Heart left ventricle (tissue), 16 donors: Measurements from ENCODE around the gene NPHP1. TPM values are rescaled to one million over a fixed set of nuclear protein-coding genes. Genes with fewer than 3 reads are reported as not detected.

Experiments used
- ATAC-seq, 4 donors: fragments of 200-7000 bp; cut with Tn5 transposase; one replicate each; pipeline ENCODE4 v1.9.1; 2020 to 2022; ENCODE audit warnings: moderate library complexity in 4 of 4, mild to moderate bottlenecking in 3 of 4, moderate number of reproducible peaks in 1 of 4
- DNase-seq, 5 donors: peaks; one replicate each; pipeline ENCODE4 v3.0.0-alpha.2; 2020
- H3K27ac ChIP-seq, 12 donors: fragments of 200-600 bp; sonication (generic) in 4 of 12; one replicate each; pipeline versions ENCODE4 v1.5.0 to v1.8.0; 2016 to 2022; ENCODE audit warnings: mild to moderate bottlenecking in 2 of 12
- H3K27me3 ChIP-seq, 9 donors: fragments of 200-600 bp; sonication (generic) in 2 of 9; one replicate each; pipeline versions ENCODE4 v1.5.1 to v1.8.0; 2016 to 2022; ENCODE audit warnings: mild to moderate bottlenecking in 3 of 9
- H3K36me3 ChIP-seq, 9 donors: fragments of 200-600 bp; sonication (generic) in 2 of 9; one replicate each; pipeline versions ENCODE4 v1.5.0 to v1.8.0; 2018 to 2022; ENCODE audit warnings: mild to moderate bottlenecking in 2 of 9
- H3K4me1 ChIP-seq, 12 donors: fragments of 200-600 bp; sonication (generic) in 4 of 12; one replicate each; pipeline versions ENCODE4 v1.5.0 to v1.8.0; 2016 to 2022; ENCODE audit warnings: mild to moderate bottlenecking in 3 of 12
- H3K4me3 ChIP-seq, 12 donors: fragments of 200-600 bp; sonication (generic) in 4 of 12; one replicate each; pipeline versions ENCODE4 v1.5.0 to v1.8.0; 2017 to 2022; ENCODE audit warnings: mild to moderate bottlenecking in 9 of 12, moderate library complexity in 4 of 12
- H3K9me3 ChIP-seq, 12 donors: fragments of 200-600 bp; sonication (generic) in 4 of 12; one replicate each; pipeline versions ENCODE4 v1.5.0 to v1.8.0; 2016 to 2022; ENCODE audit warnings: mild to moderate bottlenecking in 1 of 12
- CTCF ChIP-seq, 12 donors: fragments of 200-600 bp; sonication (generic) in 4 of 12; IDR thresholded peaks; one replicate each; pipeline versions ENCODE4 v1.5.0 to v1.8.0; 2018 to 2022; ENCODE audit warnings: antibody characterized with exemption in 12 of 12, mild to moderate bottlenecking in 5 of 12
- POLR2A ChIP-seq, 2 donors: fragments of 450-650 bp; IDR thresholded peaks; one replicate each; pipeline ENCODE4 v1.6.1; 2017; ENCODE audit warnings: antibody characterized with exemption in 2 of 2, mild to moderate bottlenecking in 2 of 2, moderate library complexity in 2 of 2
- WGBS, 4 donors: extraction: QIAGEN DNeasy Blood & Tissue Kit in 2 of 4; methylation state at CpG; one replicate each; pipeline versions ENCODE4 v1.1.5 to v1.1.7; 2013 to 2018; 5-methylcytosine and 5-hydroxymethylcytosine counted together
- intact Hi-C, 10 donors: fragments of 100-400 bp; cut with DNase I; formaldehyde crosslinking; loops; one replicate each; pipeline versions ENCODE4 v1.11.1 to v1.14.2; 2022
- polyA plus RNA-seq, 2 donors: library from polyadenylated mRNA; stranded (reverse); fragments of 200-250 nt; gene quantifications; one replicate each; pipeline ENCODE4 v1.2.3, GENCODE V29; 2013
- total RNA-seq, 9 donors: library from RNA; depleted of rRNA in 2 of 9; stranded (reverse); fragments of >200 nt in 2 of 9; fragmentation: NEBNext Ultra II Directional in 3 of 9; extraction: Animal tissue kit (Norgen Biotek cat#: 25700) in 3 of 9; gene quantifications; one replicate each; pipeline versions ENCODE4 v1.1.0 to v1.2.4, GENCODE V29; 2016 to 2023
- donor health status: ischemic (EF 13 %, LVEDD 7.1; RV severe dilation, severe dysfunction).
- donor health status: healthy with polysubstance abuse.
- donor health status: DM: no; HTN: yes; CAD: no.
- donor health status: DM: no; HTN: no; CAD: no.
- donor health status: ischemic (EF 25% LVEDD 6.9; RV normal size, moderate dysfunction).
- donor health status: ischemic (EF 25% LVEDD 5.7; RV mildly dilated, moderate dysfunction).
- donor health status: healthy.
- donor health status: DM: yes; HTN: yes; CAD: no.
- donor health status: ischemic (EF 35%, LVEDD 5.7; RV mildly dilated, moderate dysfunction).
- donor health status: nonischemic (EF 11% LVEDD 7.7; RV severe dilation, severe dysfunction).
- donor health status: DM: yes; HTN: yes; CAD: no.
- donor health status: PGD.
- donor health status: ischemic (EF 29% LVEDD 5.4; RV normal size, mild dysfunction).
- donor health status: nonischemic (EF 23%, LVEDD 6.1; RV moderate dilation, normal function).

NPHP1 gene
- total and polyA plus RNA-seq, 11 donors, result 4.7 to 7.9 (median 5.6) TPM

- intact Hi-C loops, result loop anchor here in 1 of 10 donors (1.0 to 2.0 kb wide), 2 partner anchors 9 to 33 kb away; partner anchors contain the start of gene MALL
- peak overlapping the region in 8 of 12 donors; percentile 2 to 44 (median 28) for H3K27ac ChIP-seq
- DNase-seq, result no peak
- peaks cover 0 to 6% (median 0%) of the 10 kb centered on the region in 12 donors for H3K9me3 ChIP-seq
- H3K4me3 ChIP-seq, result no peak overlapping the region
- ATAC-seq, result no peak
- TF ChIP-seq POLR2A (IDR thresholded peaks at IDR 0.05) (no peak), CTCF (IDR thresholded peaks at IDR 0.05) (no peak)
- H3K27me3 ChIP-seq, result no peaks in the 10 kb centered on the region
- H3K4me1 ChIP-seq, result peaks cover 0 to 57% (median 22%) of the 10 kb centered on the region in 12 donors
- peaks cover 0 to 4% (median 0%) of the 10 kb centered on the region in 9 donors for H3K36me3 ChIP-seq
- WGBS, 4 donors, result 57 to 74% (median 69%) methylated on average over 8 of the region's 8 CpGs
Measured at GRCh38 chr2:110105608-110106467, 99.0 kb downstream of the NPHP1 start.

- intact Hi-C loops, result no loop called here
- no peaks in the 10 kb centered on the region for H3K27me3 ChIP-seq
- 82 to 89% (median 86%) methylated on average over 4 of the region's 4 CpGs for WGBS, 4 donors
- no peaks in the 10 kb centered on the region for H3K9me3 ChIP-seq
- no peak for ATAC-seq
- no peak for DNase-seq
- TF ChIP-seq POLR2A (IDR thresholded peaks at IDR 0.05), result no peak
- H3K4me3 ChIP-seq, result no peak overlapping the region
- H3K36me3 ChIP-seq, result peaks cover 0 to 4% (median 0%) of the 10 kb centered on the region in 9 donors
- peak overlapping the region in 5 of 12 donors; percentile 13 to 43 (median 33) for H3K27ac ChIP-seq
- H3K4me1 ChIP-seq, result peaks cover 0 to 62% (median 26%) of the 10 kb centered on the region in 12 donors
Measured at GRCh38 chr2:110105183-110105582, 99.6 kb downstream of the NPHP1 start.

- Histone ChIP-seq H3K27ac (peak overlapping the region in 11 of 12 donors; percentile 12 to 96 (median 89)), H3K4me3 (no peak overlapping the region)
- intact Hi-C loops, result no loop called here
Measured at GRCh38 chr2:110104025-110104771, 100.6 kb downstream of the NPHP1 start.

More at GRCh38 chr2:110104025-110104771, 100.6 kb downstream of the NPHP1 start:
- H3K4me1 ChIP-seq, result peaks cover 4 to 72% (median 29%) of the 10 kb centered on the region in 12 donors
- peak in 1 of 5 donors; percentile 4 for DNase-seq
- no peaks in the 10 kb centered on the region for H3K9me3 ChIP-seq
- WGBS, 4 donors, result 84 to 90% (median 89%) methylated on average over 10 of the region's 10 CpGs
- peaks cover 0 to 4% (median 0%) of the 10 kb centered on the region in 9 donors for H3K36me3 ChIP-seq
- TF ChIP-seq CTCF (IDR thresholded peaks at IDR 0.05), result no peak
- TF ChIP-seq POLR2A (IDR thresholded peaks at IDR 0.05), result no peak
- no peaks in the 10 kb centered on the region for H3K27me3 ChIP-seq
- no peak for ATAC-seq
